ENCODE results near the gene IL10RB. TPM values are rescaled to one million over a fixed set of nuclear protein-coding genes. Genes with fewer than 3 reads are reported as not detected.

Gene IL10RB
- total RNA-seq, 3 donors from 2014 or later, result 45.3 to 100 (median 77.0) TPM

DNA sequence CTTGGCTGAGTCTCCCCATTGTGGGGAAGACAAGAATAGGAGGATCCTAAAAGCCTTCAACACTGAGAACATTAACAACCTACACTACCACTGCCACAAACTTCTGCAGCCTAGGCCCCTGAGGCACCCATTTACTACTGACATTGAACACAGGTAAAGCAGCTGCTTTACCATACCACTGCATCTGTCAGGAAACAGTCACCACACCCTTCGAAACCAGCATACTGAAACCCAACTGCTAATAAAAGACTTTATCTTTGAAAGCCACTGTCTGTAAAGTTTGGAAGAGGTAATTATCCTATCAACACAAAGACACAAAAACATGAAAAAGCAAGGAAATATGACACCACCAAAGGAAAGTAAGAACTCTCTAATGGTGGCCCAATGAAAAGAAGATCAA lies 66.0 kb downstream of the IL10RB start:
- DNase-seq (no peak), ATAC-seq (peak; percentile 63)
- intact Hi-C loops (cut with DNase I, micrococcal nuclease), result no loop called here
- Histone ChIP-seq H3K4me3 (no peak overlapping the region), H3K4me1 (ENCODE audit: low read depth) (peaks cover 3% of the 10 kb centered on the region), H3K36me3 (ENCODE audit: low read depth) (no peaks in the 10 kb centered on the region), H3K9me3 (no peaks in the 10 kb centered on the region)
- TF ChIP-seq, protein P1, sequence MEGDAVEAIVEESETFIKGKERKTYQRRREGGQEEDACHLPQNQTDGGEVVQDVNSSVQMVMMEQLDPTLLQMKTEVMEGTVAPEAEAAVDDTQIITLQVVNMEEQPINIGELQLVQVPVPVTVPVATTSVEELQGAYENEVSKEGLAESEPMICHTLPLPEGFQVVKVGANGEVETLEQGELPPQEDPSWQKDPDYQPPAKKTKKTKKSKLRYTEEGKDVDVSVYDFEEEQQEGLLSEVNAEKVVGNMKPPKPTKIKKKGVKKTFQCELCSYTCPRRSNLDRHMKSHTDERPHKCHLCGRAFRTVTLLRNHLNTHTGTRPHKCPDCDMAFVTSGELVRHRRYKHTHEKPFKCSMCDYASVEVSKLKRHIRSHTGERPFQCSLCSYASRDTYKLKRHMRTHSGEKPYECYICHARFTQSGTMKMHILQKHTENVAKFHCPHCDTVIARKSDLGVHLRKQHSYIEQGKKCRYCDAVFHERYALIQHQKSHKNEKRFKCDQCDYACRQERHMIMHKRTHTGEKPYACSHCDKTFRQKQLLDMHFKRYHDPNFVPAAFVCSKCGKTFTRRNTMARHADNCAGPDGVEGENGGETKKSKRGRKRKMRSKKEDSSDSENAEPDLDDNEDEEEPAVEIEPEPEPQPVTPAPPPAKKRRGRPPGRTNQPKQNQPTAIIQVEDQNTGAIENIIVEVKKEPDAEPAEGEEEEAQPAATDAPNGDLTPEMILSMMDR (IDR thresholded peaks at IDR 0.05), result no peak

DNA sequence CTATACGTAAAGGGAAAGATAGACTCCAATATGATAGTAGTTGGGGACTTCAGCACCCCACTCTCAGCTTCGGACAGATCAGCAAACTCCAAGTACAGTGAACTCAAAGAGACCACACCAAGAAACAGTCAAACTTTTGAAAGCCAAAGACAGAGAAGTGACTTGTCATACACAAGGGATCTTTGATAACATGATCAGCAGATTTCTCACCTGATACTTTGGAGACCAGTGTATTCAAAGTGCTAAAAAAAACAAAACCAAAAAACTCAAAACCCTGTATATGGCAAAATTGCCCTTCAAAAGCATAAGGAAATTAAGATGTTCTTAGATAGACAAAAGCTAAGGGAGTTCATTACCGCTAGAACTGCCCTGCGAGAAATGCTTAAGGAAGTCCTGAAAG lies 68.0 kb downstream of the IL10RB start:
- no peak for DNase-seq
- intact Hi-C loops (cut with DNase I, micrococcal nuclease), result no loop called here
- ATAC-seq, result no peak
- Histone ChIP-seq H3K9me3 (no peaks in the 10 kb centered on the region), H3K4me3 (no peak overlapping the region), H3K4me1 (ENCODE audit: low read depth) (no peaks in the 10 kb centered on the region), H3K36me3 (ENCODE audit: low read depth) (no peaks in the 10 kb centered on the region)
- TF ChIP-seq, protein P1 (IDR thresholded peaks at IDR 0.05), result no peak

DNA sequence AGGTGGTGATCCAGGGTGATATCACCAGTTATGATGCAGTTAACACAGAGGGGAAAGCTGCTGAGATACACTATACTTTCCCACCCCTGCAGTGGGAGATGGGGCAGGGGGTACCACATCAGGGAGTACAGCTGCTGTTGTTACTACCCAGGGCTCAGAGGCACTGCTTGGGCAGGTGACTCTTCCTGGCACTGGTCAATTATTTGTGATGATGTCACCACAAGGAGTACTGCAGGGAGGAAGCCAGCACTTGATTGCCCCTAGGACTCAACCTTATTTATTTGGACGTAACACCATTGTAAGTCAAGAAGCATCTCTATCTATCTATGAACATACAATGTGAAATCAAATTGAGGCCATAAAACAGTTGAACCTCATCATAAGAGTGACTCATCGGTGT lies 68.7 kb downstream of the IL10RB start:
- TF ChIP-seq, protein P1 (IDR thresholded peaks at IDR 0.05), result no peak
- H3K9me3 ChIP-seq, result no peaks in the 10 kb centered on the region
- intact Hi-C loops (cut with DNase I, micrococcal nuclease), result no loop called here
- no peak overlapping the region for H3K4me3 ChIP-seq
- ATAC-seq, result peak; percentile 65
- H3K36me3 ChIP-seq (ENCODE audit: low read depth), result no peaks in the 10 kb centered on the region
- no peak for DNase-seq
- no peaks in the 10 kb centered on the region for H3K4me1 ChIP-seq (ENCODE audit: low read depth)

DNA sequence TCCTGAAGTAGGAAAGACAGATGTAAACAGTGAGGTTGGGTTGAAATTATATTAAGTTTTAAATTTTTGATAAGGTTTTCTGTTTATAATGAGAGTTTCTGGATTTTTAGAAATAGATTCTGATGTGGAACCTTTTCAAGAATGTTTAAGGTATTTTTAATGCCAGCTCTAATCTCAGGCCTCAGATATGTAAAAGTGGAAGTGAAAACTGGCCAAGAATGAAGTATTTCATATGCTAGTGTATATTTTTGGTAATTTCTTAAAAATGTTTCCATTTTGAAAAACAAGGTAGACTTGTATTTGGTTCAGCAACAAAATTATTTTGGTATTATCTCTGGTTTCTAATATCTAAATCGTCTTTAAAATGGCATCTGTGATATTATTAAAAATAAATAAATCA lies 73.0 kb downstream of the IL10RB start:
- Histone ChIP-seq H3K9me3 (no peaks in the 10 kb centered on the region), H3K4me3 (no peak overlapping the region), H3K36me3 (ENCODE audit: low read depth) (no peaks in the 10 kb centered on the region), H3K4me1 (ENCODE audit: low read depth) (no peaks in the 10 kb centered on the region)
- no peak for ATAC-seq
- TF ChIP-seq, protein P1 (IDR thresholded peaks at IDR 0.05), result no peak
- intact Hi-C loops (cut with DNase I, micrococcal nuclease), result no loop called here
- no peak for DNase-seq

DNA sequence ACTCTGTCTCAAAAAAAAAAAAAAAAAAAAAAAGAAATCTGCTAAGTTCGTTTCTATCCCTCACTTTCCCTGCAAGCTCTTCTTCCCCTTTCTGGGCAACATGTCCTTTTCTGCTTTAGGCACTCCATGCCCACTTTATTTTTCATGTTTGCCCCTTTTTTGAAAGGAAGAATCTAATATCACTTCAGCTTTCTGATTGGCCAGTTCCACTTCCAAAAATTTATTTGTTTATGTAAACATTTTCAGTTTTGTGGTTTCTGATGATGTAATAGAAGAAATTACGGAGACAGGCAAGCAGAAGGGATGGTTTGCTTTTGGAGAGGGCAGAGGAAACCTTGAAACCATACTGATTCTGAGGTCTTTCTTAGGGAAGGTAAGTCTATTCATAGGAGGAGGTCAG lies 73.8 kb downstream of the IL10RB start:
- Histone ChIP-seq H3K36me3 (ENCODE audit: low read depth) (no peaks in the 10 kb centered on the region), H3K4me3 (no peak overlapping the region), H3K4me1 (ENCODE audit: low read depth) (no peaks in the 10 kb centered on the region), H3K9me3 (no peaks in the 10 kb centered on the region)
- intact Hi-C loops (cut with DNase I, micrococcal nuclease), result no loop called here
- TF ChIP-seq, protein P1 (IDR thresholded peaks at IDR 0.05), result no peak
- DNase-seq (no peak), ATAC-seq (no peak)

DNA sequence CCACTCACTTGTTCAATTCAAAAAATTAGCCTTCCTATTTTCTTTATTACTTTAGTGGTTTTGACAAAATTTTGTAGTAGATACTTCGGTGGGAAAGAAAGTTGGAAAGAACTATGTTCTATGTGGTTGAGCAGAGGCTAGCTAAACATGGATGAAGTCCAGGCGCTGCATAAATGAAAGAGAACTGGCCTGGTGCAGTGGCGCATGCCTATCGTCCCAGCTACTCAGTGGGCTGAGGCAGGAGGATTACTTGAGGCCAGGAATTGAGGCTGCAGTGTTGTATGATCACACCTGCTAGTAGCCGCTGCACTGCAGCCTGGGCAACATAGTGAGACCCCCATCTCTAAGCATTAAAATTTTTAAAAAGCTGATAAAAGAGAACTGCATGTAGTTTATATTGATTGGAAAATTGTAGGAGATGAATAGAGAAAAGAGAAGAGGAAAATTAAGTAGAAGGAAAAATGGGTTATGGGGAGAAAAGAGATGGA lies 79.6 kb downstream of the IL10RB start:
- Histone ChIP-seq H3K4me1 (ENCODE audit: low read depth) (no peaks in the 10 kb centered on the region), H3K36me3 (ENCODE audit: low read depth) (no peaks in the 10 kb centered on the region), H3K9me3 (no peaks in the 10 kb centered on the region), H3K4me3 (no peak overlapping the region)
- DNase-seq (no peak), ATAC-seq (no peak)
- intact Hi-C loops (cut with DNase I, micrococcal nuclease), result no loop called here
- TF ChIP-seq, protein P1 (IDR thresholded peaks at IDR 0.05), result no peak

Data from mucosa of descending colon (tissue), 3 donors.